NCI-H2081 (cell line): ENCODE data around the gene TRPV4.

Experiments used
- DNase-seq, 2 experiments: peaks; one replicate each; lab custom pipeline; 2025; lab: John Stamatoyannopoulos, UW

Gene TRPV4

DNA sequence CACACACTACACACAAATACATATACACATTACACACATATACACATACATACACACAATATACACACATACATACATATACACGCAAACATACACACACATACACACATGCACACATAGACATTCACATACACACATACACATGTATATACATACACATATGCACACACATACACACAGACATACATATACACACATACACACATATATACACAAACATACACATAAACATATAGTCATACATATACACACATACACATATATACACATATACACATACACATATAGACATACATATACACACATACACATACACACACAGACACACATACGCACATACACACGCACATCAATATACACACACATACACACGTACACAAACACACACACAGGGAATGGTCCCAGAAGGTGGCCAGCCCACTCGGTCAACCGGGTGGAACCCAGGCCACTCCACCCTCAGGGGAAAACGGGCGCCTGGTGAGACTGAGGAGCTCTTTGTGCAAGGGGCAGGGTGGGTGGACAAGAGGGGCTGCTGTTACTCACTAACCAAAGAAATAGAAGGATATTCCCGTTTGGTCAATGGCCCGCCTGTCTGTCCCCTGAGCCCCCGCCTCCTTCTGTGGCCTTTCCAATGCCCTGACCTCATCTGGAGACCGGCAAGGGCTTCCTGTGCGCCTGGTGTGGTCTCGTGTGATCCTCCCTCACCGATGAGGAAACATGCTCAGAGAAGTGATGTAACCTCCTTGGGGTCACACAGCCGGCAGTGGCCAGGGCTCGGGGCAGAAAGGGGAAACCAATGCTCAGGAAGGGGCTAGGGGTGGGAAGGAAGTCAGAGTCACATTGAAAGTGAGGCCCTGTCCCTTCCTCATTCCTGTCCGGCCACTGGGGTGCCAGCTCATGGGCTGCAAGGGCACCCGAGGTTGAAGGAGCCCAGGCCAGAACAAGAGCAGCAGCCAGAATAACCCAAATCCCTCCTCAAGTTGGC, 5.3 kb downstream of the TRPV4 start:
- DNase-seq = no peak

DNA sequence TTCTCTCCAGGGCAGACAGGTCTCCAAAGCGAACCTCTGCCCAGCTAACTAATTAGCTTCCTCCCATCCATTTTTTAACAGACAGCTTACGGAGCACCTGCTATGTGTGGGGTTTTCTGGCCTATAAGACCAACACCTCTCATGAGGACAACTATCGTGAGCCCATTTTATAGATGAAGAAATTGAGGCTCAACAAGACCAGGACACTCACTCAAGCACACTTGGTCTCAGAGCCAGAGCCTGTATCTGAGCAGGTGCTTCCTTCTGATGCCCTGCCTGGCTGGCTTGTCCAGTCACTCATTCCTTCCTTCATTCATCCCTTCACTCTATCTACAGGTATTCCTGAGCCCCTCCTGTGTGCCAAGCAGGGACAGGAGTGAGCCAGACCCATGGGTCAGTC, 6.1 kb downstream of the TRPV4 start:
- DNase-seq = no peak

DNA sequence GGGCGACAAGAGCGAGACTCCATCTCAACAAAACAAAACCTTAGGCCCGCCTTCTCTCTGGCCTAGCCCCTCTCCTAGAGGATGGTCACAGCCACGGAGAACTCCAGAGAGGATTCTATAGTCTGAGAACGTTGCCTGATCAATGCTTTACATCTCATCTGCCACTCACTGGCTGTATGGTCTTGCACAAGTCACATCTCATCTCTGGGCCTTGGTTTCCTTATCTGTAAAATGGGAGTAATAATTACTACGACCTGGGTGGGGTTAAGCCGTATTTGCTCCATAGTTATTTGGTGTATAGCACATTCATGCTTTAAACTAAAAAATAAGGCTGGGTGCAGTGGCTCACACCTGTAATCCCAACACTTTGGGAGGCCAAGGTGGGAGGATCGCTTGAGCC, 8.5 kb downstream of the TRPV4 start:
- no peak for DNase-seq

DNA sequence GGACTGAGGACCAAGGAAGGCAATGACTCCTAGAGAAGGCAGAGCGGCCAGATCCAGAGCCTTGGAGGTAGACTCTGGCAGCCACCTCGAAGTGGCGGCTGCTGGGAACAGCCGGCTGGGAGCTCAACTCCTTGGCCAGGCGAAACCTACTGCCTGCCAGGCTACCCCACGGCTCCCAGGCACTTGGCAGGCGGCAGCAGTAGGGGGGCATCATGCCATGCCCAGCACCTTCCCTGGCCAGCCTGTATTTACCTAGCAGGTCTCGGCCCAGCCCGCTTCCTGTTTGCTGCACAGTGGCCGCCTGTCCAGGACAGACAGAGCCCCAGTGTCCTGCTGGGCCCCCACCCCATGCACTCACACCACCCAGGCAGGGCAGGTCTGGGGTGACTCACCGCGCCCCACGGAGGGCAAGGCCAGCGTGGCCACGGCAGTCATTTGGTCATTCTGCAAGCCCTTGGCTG, 10.2 kb downstream of the TRPV4 start:
- DNase-seq = no peak

DNA sequence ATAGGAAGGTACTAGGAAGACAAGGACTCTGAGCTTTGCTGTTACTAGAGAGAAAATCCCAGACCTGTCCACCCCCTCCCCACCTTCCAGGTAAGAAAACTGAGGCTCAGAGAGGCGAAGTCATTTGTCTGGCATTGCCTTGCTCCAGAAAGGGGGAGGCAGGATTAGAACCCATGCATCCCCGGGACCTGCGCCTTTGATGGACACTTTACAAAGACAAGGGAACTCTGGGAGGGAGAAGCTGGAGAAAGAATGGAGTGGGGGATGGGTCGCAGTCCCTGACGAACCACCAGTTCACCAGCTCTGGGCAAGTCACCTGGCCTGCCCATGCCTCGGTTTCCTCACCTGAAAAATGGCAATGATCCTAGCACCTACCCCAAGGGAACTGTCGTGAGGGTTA, 10.8 kb downstream of the TRPV4 start:
- DNase-seq = no peak

DNA sequence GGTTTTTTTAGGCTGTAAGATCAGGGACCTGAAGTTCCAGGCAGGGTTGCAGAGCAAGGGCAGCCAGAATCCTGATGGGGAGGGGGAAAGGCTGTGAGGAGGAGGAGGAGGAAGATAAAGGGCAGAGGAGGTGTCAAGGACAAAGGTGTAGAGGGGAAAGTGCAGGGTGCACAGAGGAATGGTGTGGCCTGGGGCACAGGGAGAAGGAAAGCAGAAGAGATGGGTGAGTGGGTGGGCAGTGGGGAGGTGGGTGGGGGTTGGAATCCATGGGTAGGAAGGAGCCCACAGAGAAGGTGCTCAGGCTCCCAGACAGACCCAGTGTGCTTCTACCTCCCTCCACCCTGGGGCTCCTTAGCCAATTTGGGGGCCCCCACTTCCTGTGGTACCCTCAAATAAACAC, 11.2 kb downstream of the TRPV4 start:
- DNase-seq = no peak

DNA sequence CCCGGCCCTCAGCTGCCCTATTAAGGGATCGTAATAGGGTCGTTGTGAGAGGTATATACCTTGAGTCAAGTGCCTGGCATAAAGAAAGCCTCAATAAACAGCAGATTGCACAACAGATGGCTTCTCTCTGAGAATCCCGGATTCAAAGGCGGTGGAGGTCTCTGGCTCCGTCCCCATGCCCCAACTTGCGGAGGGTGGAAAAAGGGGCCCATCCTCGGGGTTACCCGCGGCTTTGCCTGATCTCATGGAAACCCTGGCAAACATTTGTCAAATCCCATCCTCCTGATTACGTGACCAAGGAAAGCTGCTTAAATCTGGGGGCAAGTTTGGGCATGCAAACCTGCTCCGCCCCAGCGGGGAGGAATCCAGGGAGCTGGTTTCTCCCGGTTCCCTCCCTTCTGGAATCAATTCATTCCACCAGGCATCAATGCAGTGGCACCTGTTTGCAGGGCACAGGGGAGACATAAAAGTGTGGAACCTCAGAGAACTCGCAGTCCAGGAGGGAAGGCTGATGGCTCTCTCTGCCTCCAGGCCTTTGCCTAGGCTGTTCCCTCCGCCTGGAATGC, 12.3 kb downstream of the TRPV4 start:
- DNase-seq = no peak

DNA sequence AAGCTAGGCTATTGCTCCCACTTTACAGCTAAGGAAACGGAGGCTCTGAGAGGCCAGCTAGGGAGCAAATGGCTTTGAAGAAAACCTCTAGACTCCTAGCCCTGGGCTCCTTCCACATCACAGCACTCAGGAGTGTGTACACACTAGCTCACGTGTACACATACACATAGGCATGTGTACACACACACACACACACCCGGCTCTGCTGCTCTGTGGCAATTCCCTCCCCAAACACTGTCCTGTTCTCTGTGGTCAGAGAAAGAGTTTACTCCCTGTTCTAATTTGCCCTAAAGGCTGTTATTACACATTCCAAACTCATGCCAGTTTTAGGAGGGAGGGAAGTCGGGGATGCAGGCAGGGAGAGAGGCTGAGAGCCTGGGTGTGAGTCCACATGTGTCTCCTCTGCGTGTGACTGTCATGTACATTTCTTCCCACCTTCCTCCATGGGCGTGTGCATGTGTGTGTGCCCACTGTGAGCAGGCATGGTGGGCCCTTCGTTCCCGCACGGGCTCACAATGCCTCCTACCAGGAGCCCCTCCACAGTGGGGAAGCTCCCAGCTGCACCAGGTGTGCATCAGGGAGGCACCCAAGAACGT, 14.2 kb downstream of the TRPV4 start:
- DNase-seq = no peak

DNA sequence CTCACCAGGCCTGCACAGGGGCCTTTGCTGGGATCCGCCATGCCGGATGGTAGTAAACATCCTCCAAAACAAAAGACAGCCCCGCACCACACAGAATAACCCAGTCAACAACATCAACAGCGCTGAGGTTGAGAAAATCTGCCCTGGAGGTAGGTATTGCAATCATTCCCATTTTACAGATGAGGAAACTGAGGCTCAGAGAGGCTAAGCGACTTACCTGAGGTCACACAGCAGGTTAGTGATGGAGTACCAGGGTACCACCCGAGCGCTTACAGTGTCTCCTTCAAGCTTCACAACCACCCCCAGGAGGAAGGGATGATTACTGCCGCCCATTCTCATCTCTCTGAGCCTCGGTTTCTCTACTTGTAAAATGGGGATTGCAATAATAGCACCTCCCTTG, 14.9 kb downstream of the TRPV4 start:
- DNase-seq = no peak

DNA sequence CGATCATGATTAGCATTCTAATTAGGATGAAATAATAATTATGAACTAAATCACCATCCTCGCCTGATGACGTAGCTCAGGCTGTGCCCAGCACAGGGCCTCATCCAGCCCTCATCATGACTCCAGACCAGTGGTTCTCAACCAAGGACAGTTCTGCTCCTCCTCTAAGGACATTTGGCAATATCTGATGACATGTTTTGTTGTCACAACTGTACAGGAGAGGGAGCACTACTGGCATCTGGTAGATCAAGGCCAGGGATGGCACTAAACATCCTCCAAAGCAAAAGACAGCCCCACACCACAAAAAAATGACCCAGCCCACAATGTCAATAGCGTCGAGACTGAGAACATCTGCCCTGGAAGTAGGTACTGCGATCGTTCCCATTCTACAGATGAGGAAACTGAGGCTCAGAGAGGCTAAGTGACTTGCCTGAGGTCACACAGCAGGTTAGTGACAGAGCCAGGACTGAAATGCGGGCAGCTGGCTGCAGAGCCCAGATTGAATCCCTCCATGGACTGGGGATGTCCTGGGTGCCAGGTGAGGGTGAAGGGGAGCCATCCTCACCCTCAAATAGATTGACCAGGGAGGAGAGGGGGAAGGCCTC, 15.5 kb downstream of the TRPV4 start:
- DNase-seq = no peak

DNA sequence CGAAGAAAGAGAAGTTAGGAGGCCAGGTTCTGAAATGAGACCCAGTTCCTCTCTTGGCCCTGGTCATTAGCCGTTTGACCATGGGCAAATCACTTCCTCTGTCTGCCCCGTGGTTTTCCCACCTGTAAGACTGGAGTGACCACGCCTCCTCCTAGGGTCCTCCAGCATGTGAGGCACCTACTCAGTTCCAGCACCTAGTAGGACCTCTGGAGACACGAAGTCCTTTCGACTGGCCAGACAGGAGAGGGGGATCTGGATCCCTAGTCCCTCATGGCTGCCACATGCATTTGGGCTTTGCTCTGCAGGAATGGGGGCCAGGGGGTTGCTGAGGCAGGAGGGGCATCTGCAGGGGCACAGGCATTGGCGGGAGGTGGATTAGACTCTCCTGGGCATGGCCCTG, 16.3 kb downstream of the TRPV4 start:
- DNase-seq = no peak

DNA sequence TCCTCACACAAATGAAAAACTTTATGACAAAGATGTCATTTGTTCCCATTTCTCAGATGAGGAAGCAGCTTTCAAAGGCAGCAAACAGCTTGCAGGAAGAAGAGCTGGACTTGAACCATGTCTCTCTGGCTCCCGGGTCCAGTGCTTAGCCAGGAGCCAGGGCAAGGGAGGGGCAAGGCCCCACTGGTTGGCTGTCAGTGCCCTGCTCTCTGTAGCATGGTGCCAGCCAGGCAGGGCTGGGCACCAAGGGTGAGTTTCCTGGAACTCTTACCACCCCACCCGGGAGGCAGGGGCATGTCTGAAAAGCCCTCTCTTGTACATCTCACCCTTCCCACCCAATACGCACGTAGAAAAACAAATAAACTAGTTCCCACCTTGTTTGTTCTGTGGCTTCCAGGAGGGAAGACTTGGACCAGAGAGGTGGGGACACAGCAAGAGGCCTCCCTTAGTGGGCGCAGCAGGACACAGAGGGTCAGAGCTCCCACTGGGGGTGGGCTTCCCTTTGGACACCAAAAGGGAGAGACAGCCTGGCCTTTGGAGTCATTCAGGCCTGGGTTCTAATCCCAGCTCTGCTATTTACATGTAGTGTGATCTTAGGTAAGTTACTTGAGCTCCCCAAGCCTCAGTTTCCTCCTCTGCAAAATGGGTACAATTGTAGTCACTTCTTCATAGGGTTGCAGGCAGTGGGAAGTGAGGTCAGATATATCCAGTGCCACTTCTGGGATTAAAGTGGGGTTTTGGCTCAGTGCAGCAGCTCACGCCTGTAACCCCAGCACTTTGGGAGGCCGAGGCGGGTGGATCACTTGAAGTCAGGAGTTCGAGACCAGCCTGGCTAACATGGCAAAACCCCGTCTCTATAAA, 17.2 kb downstream of the TRPV4 start:
- DNase-seq = no peak

DNA sequence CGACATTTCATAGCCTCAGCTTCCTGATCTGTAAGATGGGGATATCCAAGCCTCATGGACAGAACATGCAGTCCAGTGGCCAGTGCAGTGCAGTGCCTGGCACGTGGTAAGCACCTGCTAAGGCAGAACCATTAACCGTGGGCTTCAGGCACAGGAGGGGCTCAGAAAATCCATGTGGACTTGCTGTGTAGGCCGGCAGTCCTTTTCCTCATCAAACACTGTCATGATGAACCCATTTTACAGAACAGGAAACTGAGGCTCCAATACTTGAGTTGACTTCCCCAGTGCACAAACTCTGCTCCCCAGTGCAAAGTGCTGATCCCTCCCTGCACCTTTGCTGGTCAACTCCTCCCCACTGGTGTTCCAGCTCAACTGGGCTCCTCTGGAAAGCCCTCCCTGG, 18.0 kb downstream of the TRPV4 start:
- DNase-seq = no peak

DNA sequence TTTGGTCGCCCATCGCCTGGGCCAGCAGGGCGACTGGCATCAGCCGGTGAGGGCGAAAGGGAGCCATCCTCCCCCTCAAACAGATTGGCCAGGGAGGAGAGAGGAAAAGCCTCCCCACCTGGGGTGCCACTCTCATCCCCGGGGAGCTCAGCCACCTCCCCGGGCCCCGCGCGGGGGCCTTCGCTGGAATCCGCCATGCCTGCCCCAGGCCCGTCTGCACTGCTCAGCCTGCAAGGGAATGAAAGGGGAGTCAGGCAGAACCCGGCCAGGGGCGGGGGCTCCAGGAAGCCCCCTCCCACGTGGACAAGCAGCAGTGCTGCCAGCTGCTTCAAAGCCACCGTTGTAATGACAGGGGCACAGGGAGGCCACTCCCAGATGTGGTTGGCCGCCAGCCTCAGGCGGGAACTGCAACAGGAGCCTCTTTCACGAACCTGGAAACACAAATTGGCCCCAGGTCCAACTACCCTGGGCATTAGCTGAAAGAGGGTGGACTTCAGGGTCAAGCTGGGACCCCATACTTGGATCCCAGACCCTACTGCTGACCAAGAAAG, 18.5 kb downstream of the TRPV4 start:
- no peak for DNase-seq

DNA sequence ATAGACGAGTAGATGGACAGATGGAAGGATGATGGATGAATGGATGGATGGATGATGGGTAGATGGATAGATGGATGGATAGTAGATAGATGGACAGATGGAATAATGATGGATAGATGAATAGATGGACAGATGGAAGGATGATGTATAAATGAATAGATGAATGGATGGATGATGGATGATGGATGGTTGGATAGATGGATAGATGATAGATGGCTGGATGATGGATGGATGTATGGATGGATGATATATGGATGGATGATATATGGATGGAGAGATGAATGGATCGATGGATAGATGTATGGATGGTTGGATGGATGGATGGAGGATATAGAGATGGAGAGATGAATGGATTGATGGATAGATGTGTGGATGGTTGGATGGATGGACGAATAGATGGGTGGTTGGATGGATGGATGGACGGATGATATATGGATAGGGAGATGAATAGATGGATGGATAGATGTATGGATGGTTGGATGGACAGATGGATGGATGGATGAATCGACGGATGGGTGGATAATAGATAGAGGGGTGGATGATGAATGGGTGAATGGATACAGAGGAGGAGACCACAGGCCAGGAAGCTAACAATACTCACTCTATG, 19.3 kb downstream of the TRPV4 start:
- DNase-seq = no peak

DNA sequence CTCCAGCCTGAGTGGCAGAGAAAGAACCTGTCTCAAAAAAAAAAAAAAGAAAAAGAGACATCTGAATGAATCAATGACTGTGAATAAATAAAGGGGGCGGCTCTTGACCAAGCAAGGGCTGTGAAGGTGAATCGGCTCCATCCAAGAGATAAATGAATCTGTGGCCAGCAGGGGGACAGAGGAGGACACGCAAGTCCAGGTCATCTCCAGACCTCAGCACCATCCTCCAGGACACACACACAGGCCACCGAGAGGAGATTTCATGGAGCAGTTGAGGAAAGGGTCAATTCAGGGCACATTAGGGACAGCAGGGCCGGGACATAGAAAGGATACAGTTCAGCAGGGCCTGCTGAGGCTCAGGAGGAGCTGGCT, 21.6 kb downstream of the TRPV4 start:
- no peak for DNase-seq

DNA sequence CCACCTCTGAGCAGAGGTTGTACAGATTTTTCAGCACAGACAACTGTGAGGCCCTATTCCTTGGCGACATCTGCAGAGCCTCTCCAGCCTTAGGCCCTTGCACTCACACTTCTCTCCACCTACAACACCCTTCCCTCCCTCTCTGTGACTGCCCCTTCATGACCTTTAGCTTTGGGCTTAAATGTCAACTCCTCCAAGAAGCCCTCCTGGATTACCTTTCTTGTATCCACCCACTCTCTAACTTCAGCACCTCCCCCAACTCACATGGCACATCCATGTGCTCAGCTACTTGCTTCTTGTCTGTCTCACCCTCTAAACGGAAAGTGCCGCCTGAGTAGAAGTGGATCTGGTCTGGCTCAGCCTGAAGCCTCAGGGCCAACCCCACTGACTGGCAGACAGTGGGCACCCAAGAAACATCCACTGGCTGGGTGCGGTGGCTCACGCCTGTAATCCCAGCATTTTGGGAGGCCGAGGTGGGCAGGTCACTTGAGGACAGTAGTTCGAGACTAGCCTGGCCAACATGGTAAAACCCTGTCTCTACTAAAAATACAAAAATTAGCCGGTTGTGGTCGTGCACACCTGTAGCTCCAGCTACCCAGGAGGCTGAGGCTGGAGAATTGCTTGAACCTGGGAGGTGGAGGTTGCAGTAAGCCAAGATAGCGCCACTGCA, 22.1 kb downstream of the TRPV4 start:
- no peak for DNase-seq

DNA sequence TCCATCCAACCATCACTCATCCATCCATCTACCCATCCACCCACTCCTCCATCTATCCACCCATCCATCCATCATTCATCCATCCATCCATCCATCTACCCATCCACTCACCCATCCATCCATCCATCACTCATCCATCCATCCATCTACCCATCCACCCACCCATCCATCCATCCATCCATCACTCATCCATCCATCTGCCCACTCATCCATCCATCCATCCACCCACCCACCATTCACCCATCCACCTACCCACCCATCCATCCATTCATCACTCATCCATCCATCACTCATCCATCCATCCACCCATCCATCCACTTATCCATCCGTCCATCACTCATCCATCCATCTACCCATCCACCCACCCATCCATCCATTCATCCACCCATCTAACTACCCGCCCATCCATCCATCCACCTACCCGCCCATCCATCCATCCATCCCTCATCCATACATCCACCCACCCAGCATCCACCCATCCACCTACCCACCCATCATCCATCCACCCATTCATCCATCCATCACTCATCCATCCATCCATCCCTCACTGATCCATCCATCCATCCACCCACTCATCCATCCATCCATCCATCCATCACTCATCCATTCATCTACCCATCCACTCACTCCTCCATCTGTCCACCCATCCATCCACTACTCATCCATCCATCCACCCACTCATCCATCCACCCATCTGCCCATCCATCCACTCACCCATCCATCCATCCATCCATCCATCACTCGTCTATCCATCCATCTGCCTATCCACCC, 24.1 kb downstream of the TRPV4 start:
- no peak for DNase-seq

DNA sequence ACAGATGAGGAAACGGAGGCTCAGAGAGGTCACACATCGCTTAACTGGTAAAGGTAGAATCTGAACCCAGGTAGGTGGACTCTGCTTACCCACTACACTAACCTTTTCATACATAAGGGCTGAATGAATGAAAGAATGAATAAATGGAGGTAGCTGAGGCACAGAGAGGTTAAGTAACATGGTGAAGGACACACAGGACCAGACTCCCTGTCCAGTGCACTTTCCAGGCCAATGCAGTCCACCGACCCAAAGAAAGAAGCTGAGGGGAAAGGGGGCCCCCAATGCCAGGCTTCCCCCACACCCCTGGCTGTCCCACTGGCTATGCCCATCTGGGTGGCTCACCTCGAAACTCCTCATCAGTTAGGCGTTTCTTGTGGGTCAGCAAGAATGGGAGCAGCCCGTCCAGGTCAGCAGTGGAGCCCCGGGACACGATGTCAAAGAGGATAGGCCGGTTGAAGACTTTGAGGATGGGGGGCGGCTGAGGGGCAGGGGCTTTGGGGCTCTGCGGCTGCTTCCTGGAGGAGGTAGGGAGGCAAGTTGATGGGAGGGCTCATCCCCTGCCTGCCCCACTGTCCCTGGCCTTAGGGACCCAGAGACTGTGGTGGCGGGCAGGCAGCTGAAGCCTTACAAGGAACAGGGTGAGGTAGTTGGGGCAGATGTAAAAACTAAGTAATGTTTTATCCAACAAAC, 25.1 kb downstream of the TRPV4 start:
- no peak for DNase-seq
